Endothelial cell of umbilical vein (primary cell): ENCODE results near the gene INSC. TPM values are rescaled to one million over a fixed set of nuclear protein-coding genes. Genes with fewer than 3 reads are reported as not detected.

ENCODE experiments used
- BruUV-seq: library from RNA; stranded (reverse); fragments of 400-500 nt; replicated peaks from 2 replicates; lab custom pipeline; 2021; lab: Mats Ljungman, UMichigan
- CTCF ChIA-PET: fragments of 300-600, 350-600 bp; sonication (Branson Sonifier 250); formaldehyde crosslinking; loops from one replicate; lab custom pipeline; 2021; ENCODE audit warnings: antibody characterized with exemption, inconsistent platforms; lab: Charles Lee
- POLR2A ChIA-PET: fragments of 300-600, 350-600 bp; sonication (Branson Sonifier 250); formaldehyde crosslinking; loops from one replicate; lab custom pipeline; 2021; ENCODE audit warnings: antibody characterized with exemption, inconsistent platforms; lab: Charles Lee
- DNase-seq: peaks from one replicate; pipeline ENCODE4 v3.0.0-alpha.2; 2011; ENCODE audit warnings: low read depth, low spot score
- FAIRE-seq: peaks from 2 replicates; lab custom pipeline; 2011; peaks lifted over from hg19 to GRCh38; lab: Jason Lieb, UNC
- H2AFZ ChIP-seq: 2 replicates; pipeline ENCODE4 v1.6.0; 2012; ENCODE audit warnings: low read depth, low read length, control low read depth, inconsistent platforms
- H3K27ac ChIP-seq: 2 replicates; pipeline ENCODE4 v1.5.1; 2011; ENCODE audit warnings: low read depth, mild to moderate bottlenecking, control low read depth, low read length, moderate library complexity; ENCODE audit not compliant: insufficient read depth
- H3K27me3 ChIP-seq, 2 experiments: 2 replicates each; pipeline versions ENCODE4 v1.6.0 to v1.6.1; 2011; ENCODE audit warnings: low read length in 2 of 2, mixed read lengths in 1 of 2; ENCODE audit not compliant: control insufficient read depth in 2 of 2, insufficient read depth in 2 of 2
- H3K36me3 ChIP-seq, 2 experiments: 2 replicates in 1 of 2; 3 replicates in 1 of 2; pipeline ENCODE4 v1.5.1; 2011; ENCODE audit warnings: low read length in 2 of 2, mild to moderate bottlenecking in 1 of 2, moderate library complexity in 1 of 2; ENCODE audit not compliant: control insufficient read depth in 2 of 2, insufficient read depth in 2 of 2; ENCODE audit errors: extremely low read depth in 1 of 2
- H3K4me1 ChIP-seq: 3 replicates; pipeline ENCODE4 v1.5.1; 2011; ENCODE audit warnings: mild to moderate bottlenecking, low read length; ENCODE audit not compliant: control insufficient read depth, insufficient read depth; ENCODE audit errors: extremely low read depth
- H3K4me2 ChIP-seq: 2 replicates; pipeline ENCODE4 v1.6.1; 2011; ENCODE audit warnings: low read length, control low read depth, mixed read lengths; ENCODE audit not compliant: insufficient read depth
- H3K4me3 ChIP-seq, 3 experiments: fragments of 200-600 bp in 1 of 3; sonication (generic), shearing (Covaris generic) in 1 of 3; replicated peaks in 1 of 3; 2 replicates each; pipeline ENCODE4 v1.5.1; 2011 to 2016; ENCODE audit warnings: control low read depth in 3 of 3, low read length in 3 of 3, mild to moderate bottlenecking in 2 of 3, inconsistent platforms in 1 of 3, low read depth in 1 of 3, moderate library complexity in 1 of 3; ENCODE audit not compliant: insufficient read depth in 1 of 3
- H3K79me2 ChIP-seq: 2 replicates; pipeline ENCODE4 v1.6.0; 2012; ENCODE audit warnings: low read length, inconsistent platforms; ENCODE audit not compliant: control insufficient read depth, insufficient read depth
- H3K9ac ChIP-seq: replicated peaks from 2 replicates; pipeline ENCODE3; 2011; ENCODE audit warnings: low read length, control low read depth; ENCODE audit not compliant: insufficient read depth; ENCODE audit errors: extremely low read depth
- H3K9me1 ChIP-seq: replicated peaks from 3 replicates; pipeline ENCODE4 v1.6.0; 2011; ENCODE audit warnings: mild to moderate bottlenecking, low read length; ENCODE audit not compliant: control insufficient read depth, insufficient read depth; ENCODE audit errors: extremely low read depth
- H3K9me3 ChIP-seq: replicated peaks from 2 replicates; pipeline ENCODE4 v1.5.1; 2012; ENCODE audit warnings: low read length, inconsistent platforms; ENCODE audit not compliant: control insufficient read depth, insufficient read depth
- H4K20me1 ChIP-seq: replicated peaks from 2 replicates; pipeline ENCODE3; 2011; ENCODE audit warnings: mild to moderate bottlenecking, low read length; ENCODE audit not compliant: control insufficient read depth, insufficient read depth; ENCODE audit errors: extremely low read depth
- EZH2 ChIP-seq: IDR thresholded peaks from 2 replicates; pipeline ENCODE4 v1.6.1; 2012; ENCODE audit warnings: borderline replicate concordance, low read depth, mild to moderate bottlenecking, moderate library complexity, low read length, inconsistent platforms; ENCODE audit not compliant: severe bottlenecking
- FOS ChIP-seq: IDR thresholded peaks from 2 replicates; pipeline ENCODE4 v1.6.1; 2011; ENCODE audit warnings: mild to moderate bottlenecking, low read length, moderate library complexity, borderline replicate concordance; ENCODE audit not compliant: insufficient read depth
- GATA2 ChIP-seq: IDR thresholded peaks from 2 replicates; pipeline ENCODE4 v1.7.0; 2011; ENCODE audit warnings: low read depth, mild to moderate bottlenecking, moderate library complexity, mixed read lengths, low read length; ENCODE audit not compliant: insufficient read length, insufficient read depth
- JUN ChIP-seq: IDR thresholded peaks from 2 replicates; pipeline ENCODE4 v1.6.1; 2011; ENCODE audit warnings: borderline replicate concordance, low read depth; ENCODE audit not compliant: insufficient read length, insufficient read depth
- MYC ChIP-seq: IDR thresholded peaks from one replicate; pipeline ENCODE4 v1.6.1; 2011; ENCODE audit warnings: mild to moderate bottlenecking, low read depth, low read length
- POLR2A ChIP-seq: IDR thresholded peaks from 2 replicates; pipeline ENCODE4 v1.6.1; 2012; ENCODE audit warnings: low read depth, mild to moderate bottlenecking, control low read depth, low read length
- POLR2AphosphoS5 ChIP-seq: IDR thresholded peaks from 2 replicates; pipeline ENCODE4 v1.6.1; 2012; ENCODE audit warnings: low read depth, mild to moderate bottlenecking, control low read depth, low read length, moderate library complexity; ENCODE audit not compliant: insufficient read depth
- dilution Hi-C: fragments of 300-500 bp; cut with MboI; formaldehyde crosslinking; loops from one replicate; pipeline ENCODE4 v1.15.0; 2019; ENCODE audit warnings: low sequenced_read_pairs; ENCODE audit not compliant: extremely low pct_ligation_motif_present
- intact Hi-C: fragments of 100-400 bp; cut with micrococcal nuclease; formaldehyde crosslinking; loops from one replicate; pipeline ENCODE4 v1.10.0; 2022
- polyA plus RNA-seq, 4 experiments: library from polyadenylated mRNA; depleted of rRNA in 3 of 4; stranded (reverse) in 3 of 4; unstranded in 1 of 4; fragments of >200 nt; gene quantifications; 2 replicates each; pipeline versions ENCODE4 v1.2.1 to v1.2.3, GENCODE V29; 2011 to 2012; ENCODE audit warnings: missing spikeins in 1 of 4
- total RNA-seq: library from RNA; stranded (reverse); gene quantifications from 2 replicates; pipeline ENCODE4 v1.2.3, GENCODE V29; 2021
- TF ChIP-seq, protein P1 (sequence below): IDR thresholded peaks from 2 replicates; pipeline ENCODE4 v1.6.1; 2011; ENCODE audit not compliant: insufficient read depth, insufficient read length
- TF ChIP-seq, protein P2 (sequence below), 2 donors: IDR thresholded peaks; 1 replicate in 1 of 2; 2 replicates in 1 of 2; pipeline ENCODE4 v1.5.1; 2011; ENCODE audit warnings: low read length in 2 of 2, mild to moderate bottlenecking in 2 of 2, moderate library complexity in 2 of 2, control low read depth in 1 of 2, inconsistent platforms in 1 of 2, low read depth in 1 of 2; ENCODE audit not compliant: insufficient read depth in 1 of 2; ENCODE audit errors: extremely low read depth in 1 of 2

The INSC gene
- total and polyA plus RNA-seq, 2 donors (not counting 3 experiments of a cell fraction or from before 2014, with no cell fraction given), result not detected

DNA sequence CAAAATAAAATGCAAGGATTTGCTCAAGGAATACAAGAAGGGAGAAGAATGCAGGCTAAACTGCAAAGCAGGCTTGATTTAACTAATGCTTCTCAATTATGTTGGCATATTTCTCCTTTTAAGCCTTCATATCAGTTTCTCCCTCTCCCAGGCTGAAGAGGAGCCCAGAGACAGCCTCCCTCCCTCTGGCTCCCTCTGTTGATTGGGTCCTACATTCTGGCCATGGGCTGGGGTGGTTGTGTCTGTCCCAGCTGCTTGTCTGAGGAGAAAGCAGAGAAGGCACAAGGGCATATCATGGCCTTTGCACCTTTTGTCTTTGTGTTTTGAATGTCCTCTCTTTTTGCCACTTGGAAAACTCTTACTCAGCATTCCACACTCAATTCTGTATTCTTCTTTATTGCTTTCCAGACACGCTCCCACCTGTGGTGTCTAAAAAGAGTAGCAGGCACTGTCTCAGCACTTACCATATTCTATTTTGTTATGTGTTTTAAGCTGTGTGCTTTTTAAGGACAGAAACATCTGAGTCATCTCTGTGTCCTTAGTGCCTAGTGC, 77.4 kb downstream of the INSC start:
- H3K9ac ChIP-seq, result no peak overlapping the region
- FAIRE-seq (no peak), DNase-seq (no peak)
- H2AFZ ChIP-seq, result no peak overlapping the region
- H3K4me3 ChIP-seq, result no peak overlapping the region
- intact Hi-C loops (no loop called here), dilution Hi-C loops (no loop called here)
- no peaks in the 10 kb centered on the region for H3K9me1 ChIP-seq
- H3K27ac ChIP-seq, result no peak overlapping the region
- no peak overlapping the region for H3K4me2 ChIP-seq
- no peaks in the 10 kb centered on the region for H4K20me1 ChIP-seq
- CTCF ChIA-PET, result no interaction called here
- H3K36me3 ChIP-seq, result no peaks in the 10 kb centered on the region
- H3K9me3 ChIP-seq, result no peaks in the 10 kb centered on the region
- no TSS peak for BruUV-seq
- no peaks in the 10 kb centered on the region for H3K4me1 ChIP-seq
- H3K79me2 ChIP-seq, result no peaks in the 10 kb centered on the region
- POLR2A ChIA-PET, result no interaction called here
- TF ChIP-seq JUN (no peak), FOS (no peak), GATA2 (no peak), EZH2 (no peak), POLR2AphosphoS5 (no peak), POLR2A (no peak), MYC (no peak)
- TF ChIP-seq, protein P1, sequence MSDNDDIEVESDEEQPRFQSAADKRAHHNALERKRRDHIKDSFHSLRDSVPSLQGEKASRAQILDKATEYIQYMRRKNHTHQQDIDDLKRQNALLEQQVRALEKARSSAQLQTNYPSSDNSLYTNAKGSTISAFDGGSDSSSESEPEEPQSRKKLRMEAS, result no peak
- TF ChIP-seq, protein P2, sequence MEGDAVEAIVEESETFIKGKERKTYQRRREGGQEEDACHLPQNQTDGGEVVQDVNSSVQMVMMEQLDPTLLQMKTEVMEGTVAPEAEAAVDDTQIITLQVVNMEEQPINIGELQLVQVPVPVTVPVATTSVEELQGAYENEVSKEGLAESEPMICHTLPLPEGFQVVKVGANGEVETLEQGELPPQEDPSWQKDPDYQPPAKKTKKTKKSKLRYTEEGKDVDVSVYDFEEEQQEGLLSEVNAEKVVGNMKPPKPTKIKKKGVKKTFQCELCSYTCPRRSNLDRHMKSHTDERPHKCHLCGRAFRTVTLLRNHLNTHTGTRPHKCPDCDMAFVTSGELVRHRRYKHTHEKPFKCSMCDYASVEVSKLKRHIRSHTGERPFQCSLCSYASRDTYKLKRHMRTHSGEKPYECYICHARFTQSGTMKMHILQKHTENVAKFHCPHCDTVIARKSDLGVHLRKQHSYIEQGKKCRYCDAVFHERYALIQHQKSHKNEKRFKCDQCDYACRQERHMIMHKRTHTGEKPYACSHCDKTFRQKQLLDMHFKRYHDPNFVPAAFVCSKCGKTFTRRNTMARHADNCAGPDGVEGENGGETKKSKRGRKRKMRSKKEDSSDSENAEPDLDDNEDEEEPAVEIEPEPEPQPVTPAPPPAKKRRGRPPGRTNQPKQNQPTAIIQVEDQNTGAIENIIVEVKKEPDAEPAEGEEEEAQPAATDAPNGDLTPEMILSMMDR (IDR thresholded peaks at IDR 0.05; ENCODE audit: extremely low read depth in 1 of 2, insufficient read depth in 1 of 2, low read depth in 1 of 2, low read length in 2 of 2), result no peak
- no peaks in the 10 kb centered on the region for H3K27me3 ChIP-seq
